ENCODE data around the gene PEAK1. TPM values are rescaled to one million over a fixed set of nuclear protein-coding genes. Genes with fewer than 3 reads are reported as not detected.
A peak's percentile ranks its signal among the peaks of the same experiment; 100 is the strongest.

The PEAK1 gene, protein sequence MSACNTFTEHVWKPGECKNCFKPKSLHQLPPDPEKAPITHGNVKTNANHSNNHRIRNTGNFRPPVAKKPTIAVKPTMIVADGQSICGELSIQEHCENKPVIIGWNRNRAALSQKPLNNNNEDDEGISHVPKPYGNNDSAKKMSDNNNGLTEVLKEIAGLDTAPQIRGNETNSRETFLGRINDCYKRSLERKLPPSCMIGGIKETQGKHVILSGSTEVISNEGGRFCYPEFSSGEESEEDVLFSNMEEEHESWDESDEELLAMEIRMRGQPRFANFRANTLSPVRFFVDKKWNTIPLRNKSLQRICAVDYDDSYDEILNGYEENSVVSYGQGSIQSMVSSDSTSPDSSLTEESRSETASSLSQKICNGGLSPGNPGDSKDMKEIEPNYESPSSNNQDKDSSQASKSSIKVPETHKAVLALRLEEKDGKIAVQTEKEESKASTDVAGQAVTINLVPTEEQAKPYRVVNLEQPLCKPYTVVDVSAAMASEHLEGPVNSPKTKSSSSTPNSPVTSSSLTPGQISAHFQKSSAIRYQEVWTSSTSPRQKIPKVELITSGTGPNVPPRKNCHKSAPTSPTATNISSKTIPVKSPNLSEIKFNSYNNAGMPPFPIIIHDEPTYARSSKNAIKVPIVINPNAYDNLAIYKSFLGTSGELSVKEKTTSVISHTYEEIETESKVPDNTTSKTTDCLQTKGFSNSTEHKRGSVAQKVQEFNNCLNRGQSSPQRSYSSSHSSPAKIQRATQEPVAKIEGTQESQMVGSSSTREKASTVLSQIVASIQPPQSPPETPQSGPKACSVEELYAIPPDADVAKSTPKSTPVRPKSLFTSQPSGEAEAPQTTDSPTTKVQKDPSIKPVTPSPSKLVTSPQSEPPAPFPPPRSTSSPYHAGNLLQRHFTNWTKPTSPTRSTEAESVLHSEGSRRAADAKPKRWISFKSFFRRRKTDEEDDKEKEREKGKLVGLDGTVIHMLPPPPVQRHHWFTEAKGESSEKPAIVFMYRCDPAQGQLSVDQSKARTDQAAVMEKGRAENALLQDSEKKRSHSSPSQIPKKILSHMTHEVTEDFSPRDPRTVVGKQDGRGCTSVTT (N-terminal part only)
- total RNA-seq (79.2 and 91.9 TPM in 2 replicates), polyA plus RNA-seq (15.2 and 17.9 TPM in 2 replicates), polyA minus RNA-seq (58.8 and 69.2 TPM in 2 replicates), Bru-seq, nascent RNA (percentile 95 among the genes with signal in this experiment), BruChase-seq, experiment 1, labeled RNA remaining after a 6-hour chase (percentile 87 among the genes with signal in this experiment), BruChase-seq, experiment 2, labeled RNA remaining after a 2-hour chase (percentile 90 among the genes with signal in this experiment)
- polyA plus RNA-seq (2011; cell fraction: cytosol; rRNA removed) = 17.1 and 18.5 TPM in 2 replicates
- 52.8 and 64.6 TPM in 2 replicates for polyA plus RNA-seq (2011; cell fraction: nucleus; rRNA removed)
- 33.1 and 43.9 TPM in 2 replicates for polyA plus RNA-seq (2012)
- 14.1 TPM for polyA minus RNA-seq (2011; cell fraction: cytosol; rRNA and poly(A)+ RNA removed)
- 84.7 and 117 TPM in 2 replicates for polyA minus RNA-seq (2011; cell fraction: nucleus; rRNA and poly(A)+ RNA removed)
- long read RNA-seq, partial matches to known transcripts = 1 of 17 reads
- long read RNA-seq, other reads (novel, unspliced or antisense) = 16 of 17 reads

DNA sequence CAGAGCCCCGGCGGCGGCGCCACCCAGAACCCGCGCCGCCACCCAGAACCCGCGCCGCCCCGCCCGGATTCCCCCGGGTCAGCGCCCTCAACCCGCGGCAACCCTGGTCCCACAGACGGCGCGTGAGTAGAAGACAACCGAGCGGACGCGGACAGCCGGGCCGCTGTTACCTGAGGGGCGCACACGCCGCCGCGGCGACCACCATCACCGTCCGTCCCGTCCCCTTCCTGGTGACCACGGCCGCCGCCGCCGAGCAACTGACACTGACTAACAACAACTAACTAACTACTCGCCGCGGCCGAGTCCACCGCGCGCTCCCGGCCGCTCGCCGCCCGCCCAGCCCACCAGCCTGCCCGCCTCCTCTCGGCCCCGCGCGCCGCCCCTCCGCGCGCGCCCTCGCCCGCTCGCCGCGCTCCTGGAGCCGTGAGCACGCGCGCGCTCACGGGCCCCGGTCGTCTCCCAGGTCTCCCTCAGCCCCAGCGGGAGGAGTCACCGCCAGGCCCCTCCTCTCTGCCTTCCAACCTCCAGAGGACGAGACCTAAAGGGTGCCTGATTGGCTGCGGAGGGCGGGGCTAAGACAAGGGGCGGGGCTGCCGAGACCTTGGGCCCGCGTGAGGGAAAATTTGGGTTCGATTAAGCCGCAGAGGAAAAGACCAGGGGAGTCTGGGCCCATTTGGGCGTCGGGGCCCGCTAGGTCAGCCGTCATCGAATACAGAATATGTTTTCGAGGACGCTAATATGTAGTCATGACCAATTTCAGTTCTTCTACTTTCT lies at the start of gene PEAK1:
TSS of gene PEAK1 (minus strand) at position 269 of the 774 bp plus-strand sequence. CDS start 238,178 bp downstream, outside the sequence.
- FAIRE-seq (peak; percentile 94), DNase-seq (ENCODE audit: low read depth, low spot score) (peak; percentile 98)
- peaks cover 76% of the 10 kb centered on the region for H3K79me2 ChIP-seq (ENCODE audit: control insufficient read depth, insufficient read depth, low read length)
- intact Hi-C loops (cut with micrococcal nuclease) = loop anchor here (1.0 to 5.0 kb wide), 8 partner anchors 37 to 349 kb away; partner anchors contain the start of gene TSPAN3
- ChIA-PET POLR2A (no interaction called here), CTCF (interaction anchor here (1.6 to 4.7 kb wide), 8 partner anchors 38 to 301 kb away, joined by 5 to 39 read pairs (median 14); no protein-coding TSS in a partner anchor)
- peak within 1 kb of the TSS; percentile 95 for H3K27ac ChIP-seq (ENCODE audit: insufficient read depth, low read depth, low read length)
- BruUV-seq (replicated peaks) = no TSS peak
- H3K36me3 ChIP-seq (ENCODE audit: control insufficient read depth in 2 of 2, extremely low read depth in 1 of 2, insufficient read depth in 2 of 2, low read length in 2 of 2) = no peaks in the 10 kb centered on the region
- H3K4me2 ChIP-seq (ENCODE audit: insufficient read depth, low read length) = peak within 1 kb of the TSS; percentile 98
- peak within 1 kb of the TSS; percentile 79 to 99 (median 95) for H3K4me3 ChIP-seq (replicated peaks in 1 of 3; ENCODE audit: insufficient read depth in 1 of 3, low read depth in 1 of 3, low read length in 3 of 3)
- dilution Hi-C loops (cut with MboI; ENCODE audit: extremely low pct_ligation_motif_present, low sequenced_read_pairs) = no loop called here
- H3K9ac ChIP-seq (replicated peaks; ENCODE audit: extremely low read depth, insufficient read depth, low read length) = peak within 1 kb of the TSS; percentile 99
- no peaks in the 10 kb centered on the region for H3K9me3 ChIP-seq (replicated peaks; ENCODE audit: control insufficient read depth, insufficient read depth, low read length)
- peaks cover 13% of the 10 kb centered on the region for H4K20me1 ChIP-seq (replicated peaks; ENCODE audit: control insufficient read depth, extremely low read depth, insufficient read depth, low read length)
- H3K27me3 ChIP-seq (ENCODE audit: control insufficient read depth in 2 of 2, insufficient read depth in 2 of 2, low read length in 2 of 2) = no peaks in the 10 kb centered on the region
- TF ChIP-seq POLR2AphosphoS5 (IDR thresholded peaks at IDR 0.05; ENCODE audit: insufficient read depth, low read depth, low read length) (peak; percentile 92), POLR2A (IDR thresholded peaks at IDR 0.05; ENCODE audit: low read depth, low read length) (peak; percentile 84), EZH2 (IDR thresholded peaks at IDR 0.05; ENCODE audit: borderline replicate concordance, low read depth, low read length, severe bottlenecking) (no peak)
- peaks cover 43% of the 10 kb centered on the region for H3K4me1 ChIP-seq (ENCODE audit: control insufficient read depth, extremely low read depth, insufficient read depth, low read length)
- peak within 1 kb of the TSS; percentile 78 for H2AFZ ChIP-seq (ENCODE audit: low read depth, low read length)
- H3K9me1 ChIP-seq (replicated peaks; ENCODE audit: control insufficient read depth, extremely low read depth, insufficient read depth, low read length) = no peaks in the 10 kb centered on the region
